Medulla oblongata (tissue), 1 donor: ENCODE results near the gene KLHL29.
A peak's percentile ranks its signal among the peaks of the same experiment; 100 is the strongest.

ENCODE experiments used
- DNase-seq: peaks from one replicate; pipeline ENCODE4 v3.0.0-alpha.2; 2015; ENCODE audit errors: extremely low spot score

KLHL29 gene

GRCh38 chr2:23695214-23695889 is 310.4 kb downstream of the KLHL29 start:
- no peak for DNase-seq

DNA sequence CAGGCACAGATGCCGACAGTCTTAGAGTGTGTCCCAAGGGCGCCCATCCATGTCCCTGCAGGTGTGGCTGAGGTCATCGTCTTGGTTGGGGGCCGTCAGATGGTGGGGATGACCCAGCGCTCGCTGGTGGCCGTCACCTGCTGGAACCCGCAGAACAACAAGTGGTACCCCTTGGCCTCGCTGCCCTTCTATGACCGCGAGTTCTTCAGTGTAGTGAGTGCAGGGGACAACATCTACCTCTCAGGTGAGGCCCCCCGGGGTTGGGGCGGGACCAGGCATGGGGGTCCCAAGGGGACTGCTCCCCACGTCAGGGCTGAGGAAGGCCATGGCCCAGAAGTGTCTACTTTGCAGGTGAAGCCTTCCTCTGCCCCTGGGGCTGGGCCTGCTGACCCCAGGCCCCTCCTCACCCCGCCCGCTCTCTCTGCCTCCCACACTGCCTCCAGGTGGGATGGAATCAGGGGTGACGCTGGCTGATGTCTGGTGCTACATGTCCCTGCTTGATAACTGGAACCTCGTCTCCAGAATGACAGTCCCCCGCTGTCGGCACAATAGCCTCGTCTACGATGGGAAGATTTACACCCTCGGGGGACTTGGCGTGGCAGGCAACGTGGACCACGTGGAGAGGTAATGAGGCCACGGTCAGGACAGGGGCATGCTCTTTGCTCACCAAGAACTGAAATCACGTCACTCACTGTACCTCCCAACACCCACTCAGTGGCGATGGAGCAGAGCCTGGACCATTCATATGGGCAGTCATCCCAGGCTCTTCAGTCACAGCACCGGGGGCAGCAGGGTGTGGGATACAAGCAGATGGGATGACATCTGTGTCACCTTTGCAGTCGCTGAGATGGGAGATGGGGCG is 311.1 kb downstream of the KLHL29 start:
- no peak for DNase-seq

- no peak for DNase-seq
These were observed 311.7 kb downstream of the KLHL29 start for GRCh38 chr2:23696752-23697045.

DNA sequence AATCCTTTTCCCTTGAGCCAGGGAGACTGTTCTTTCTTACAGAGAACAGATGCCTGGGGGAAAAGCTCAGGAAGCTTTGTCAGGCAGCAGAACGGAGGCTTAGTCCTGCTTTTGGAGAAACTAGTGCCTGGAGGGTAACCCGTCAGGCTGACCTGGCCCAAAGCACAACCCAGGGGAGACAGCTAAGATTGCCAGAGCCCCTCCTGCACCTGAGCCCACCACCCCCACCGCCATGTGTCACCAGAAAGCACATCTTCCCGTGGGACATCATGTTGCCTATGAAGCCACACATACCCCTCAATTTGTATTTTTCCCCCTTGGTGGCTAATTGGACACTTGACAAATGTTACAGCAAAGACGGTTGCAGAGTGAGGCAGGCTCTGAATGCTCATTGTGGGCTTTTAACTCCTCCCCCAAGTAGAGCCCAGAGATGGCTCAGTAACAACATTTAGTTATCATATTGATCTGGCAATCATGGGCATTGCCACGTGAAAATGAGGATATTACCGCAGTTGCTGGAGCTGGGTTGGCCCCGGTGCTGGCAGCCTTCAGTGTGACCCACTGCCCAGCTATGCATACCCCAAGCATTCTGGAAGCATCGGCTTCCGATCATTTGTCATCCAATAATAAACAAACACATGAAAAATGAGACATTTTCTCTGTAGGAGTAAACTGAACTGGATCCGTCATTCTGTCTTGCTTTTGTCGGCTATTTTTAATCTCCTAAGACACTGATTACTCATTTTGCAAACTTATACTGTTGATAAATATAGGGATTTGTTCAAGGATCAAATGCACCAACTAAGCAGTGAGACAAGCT is 312.5 kb downstream of the KLHL29 start:
- DNase-seq: no peak

- no peak for DNase-seq
These were observed 313.2 kb downstream of the KLHL29 start for GRCh38 chr2:23698116-23698693.

GRCh38 chr2:23698721-23699579 is 314.0 kb downstream of the KLHL29 start:
- DNase-seq: no peak

- no peak for DNase-seq
These were observed 314.6 kb downstream of the KLHL29 start for GRCh38 chr2:23699580-23699925.

DNA sequence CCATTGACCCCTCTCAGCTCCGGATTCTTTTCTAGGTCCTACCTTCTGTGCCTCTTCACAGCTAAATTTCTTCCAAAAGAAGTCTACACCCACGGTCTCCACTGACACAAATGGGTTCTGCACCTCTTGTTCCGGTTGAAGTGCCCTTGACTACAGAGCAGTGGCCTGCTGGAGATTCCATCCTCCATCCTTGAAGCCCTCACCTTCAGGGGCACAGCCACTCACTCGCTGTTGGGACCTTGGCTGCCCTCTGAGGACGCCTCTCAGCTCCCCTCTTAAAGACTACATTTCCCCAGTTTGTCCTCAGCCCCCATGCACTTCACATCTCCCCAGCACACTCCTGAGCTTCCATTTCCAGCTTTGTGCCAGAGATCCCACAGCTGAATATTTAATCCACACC is 315.6 kb downstream of the KLHL29 start:
- no peak for DNase-seq

GRCh38 chr2:23703037-23703582 is 318.1 kb downstream of the KLHL29 start:
- no peak for DNase-seq

GRCh38 chr2:23703583-23704385 is 318.8 kb downstream of the KLHL29 start:
- no peak for DNase-seq

- no peak for DNase-seq
These were observed 321.0 kb downstream of the KLHL29 start for GRCh38 chr2:23705771-23706612.

DNA sequence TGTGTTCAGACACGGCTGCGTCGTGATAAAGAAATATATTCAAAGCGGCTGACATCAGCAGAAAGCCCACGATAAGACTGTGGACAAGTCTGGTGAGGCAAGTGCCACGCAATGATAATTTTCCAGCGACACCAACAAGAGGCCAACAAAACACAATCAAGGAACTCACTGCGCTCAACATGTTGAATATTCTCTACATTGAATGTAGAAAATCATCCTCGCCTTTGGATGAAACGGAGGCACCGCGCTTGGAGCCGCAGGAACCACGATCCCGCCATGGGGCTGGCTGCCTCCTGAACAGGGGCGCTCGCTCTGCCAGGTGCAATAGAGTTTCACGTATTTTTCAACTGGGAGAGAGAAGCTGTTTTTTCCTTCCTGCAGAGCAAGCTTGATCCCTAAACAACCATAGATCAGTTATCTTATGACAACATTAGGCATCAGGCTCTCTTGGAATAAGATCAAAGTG is 321.7 kb downstream of the KLHL29 start:
- no peak for DNase-seq

- DNase-seq: no peak
These were observed 322.1 kb downstream of the KLHL29 start for GRCh38 chr2:23707096-23707495.

GRCh38 chr2:23708771-23709170 is 323.8 kb downstream of the KLHL29 start:
- no peak for DNase-seq

DNA sequence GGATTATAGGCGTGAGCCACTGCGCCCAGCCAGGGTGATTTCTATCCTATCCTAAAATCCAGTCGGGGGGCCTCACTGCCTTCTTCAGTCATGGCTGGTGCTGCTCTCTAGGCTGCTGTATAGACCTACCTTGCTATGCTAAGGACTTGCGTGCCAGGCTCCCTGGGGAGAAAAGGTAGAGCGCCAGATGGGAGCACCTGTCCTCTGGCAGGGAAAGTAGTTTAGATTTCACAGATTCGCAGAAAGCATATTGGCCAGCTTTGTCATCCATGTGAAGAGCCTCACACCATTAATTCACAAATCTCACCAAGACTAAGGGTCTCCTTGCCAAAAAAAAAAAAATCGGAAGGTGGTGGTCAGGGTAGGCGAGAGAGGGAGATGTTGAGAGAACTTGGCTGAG is 324.3 kb downstream of the KLHL29 start:
- no peak for DNase-seq

DNA sequence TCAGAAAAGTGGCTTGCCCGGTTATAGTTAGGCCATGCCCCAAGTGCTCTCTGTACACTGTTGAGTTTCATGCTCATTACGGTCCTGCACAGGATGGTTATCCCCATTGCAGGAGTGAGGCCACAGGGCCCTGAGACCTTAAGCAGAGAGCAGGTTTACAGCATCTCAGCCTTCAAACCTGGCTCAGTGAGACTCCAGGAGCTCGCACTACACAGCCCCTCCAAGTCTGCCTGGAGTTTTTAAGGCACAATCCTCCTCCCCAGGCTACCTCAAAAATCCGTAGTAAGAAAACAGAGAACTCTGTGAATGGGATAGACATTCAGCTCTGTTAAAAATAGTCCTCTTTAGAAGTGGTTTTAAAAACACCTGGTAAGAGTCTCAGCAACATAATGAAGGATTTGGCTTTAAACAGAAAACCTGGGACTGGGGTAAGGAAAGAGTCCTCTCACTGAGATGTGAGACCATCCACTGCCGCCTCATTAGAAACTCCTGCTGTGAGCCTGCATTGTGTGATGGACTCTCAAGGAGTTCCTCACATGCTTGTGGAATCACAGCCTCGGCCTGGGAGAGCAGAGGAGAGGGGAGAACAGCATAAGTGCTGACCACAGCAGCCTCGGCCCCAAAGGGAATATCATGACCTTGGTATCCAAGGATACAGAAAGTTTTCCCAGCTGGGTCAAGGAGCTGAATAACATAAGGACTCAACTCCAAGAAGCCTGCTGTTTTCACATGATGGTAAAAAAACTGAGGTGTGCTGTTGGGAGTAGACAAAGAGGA is 327.2 kb downstream of the KLHL29 start:
- peak; percentile 24 for DNase-seq

DNA sequence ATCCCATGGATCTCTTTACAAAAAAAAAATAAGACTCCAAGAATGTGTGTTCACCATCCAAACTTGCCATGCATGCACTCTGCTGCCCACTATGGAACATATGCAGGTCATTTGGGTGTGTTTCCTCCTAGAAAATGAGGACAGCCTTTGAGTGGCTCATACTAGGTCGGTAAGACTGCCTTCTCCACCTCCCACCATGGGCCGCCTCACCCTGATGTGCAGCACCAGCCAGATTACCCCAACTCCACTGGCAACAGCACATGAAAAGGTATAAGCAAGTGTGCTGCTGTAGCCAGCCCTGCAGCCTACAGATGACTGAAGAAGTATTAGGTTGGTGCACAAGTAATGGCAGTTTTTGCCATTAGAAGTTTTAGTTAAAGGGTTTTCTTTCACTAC is 327.8 kb downstream of the KLHL29 start:
- no peak for DNase-seq

DNA sequence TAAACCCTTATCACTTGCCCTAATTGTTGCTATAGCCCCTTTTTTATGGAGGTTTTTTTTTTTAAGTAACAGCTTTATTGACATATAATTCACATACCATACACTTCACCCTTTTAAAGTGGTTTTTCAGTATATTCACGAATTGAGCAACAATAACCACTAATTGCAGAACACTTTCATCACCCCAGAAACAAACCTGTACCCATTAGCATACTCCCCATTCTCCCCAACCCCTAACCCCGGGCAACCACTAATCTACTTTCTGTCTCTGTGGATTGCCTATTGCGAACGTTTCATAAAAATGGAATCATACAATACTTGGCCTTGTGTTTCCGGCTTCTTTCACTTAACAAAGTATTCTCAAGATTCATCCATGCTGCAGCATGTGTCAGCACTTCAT is 328.4 kb downstream of the KLHL29 start:
- DNase-seq: no peak
